ENCODE data around the gene SLC23A1.

The SLC23A1 gene

GRCh38 chr5:139407517-139407916, 24.4 kb upstream of the SLC23A1 start:
- no peak for DNase-seq (ENCODE audit: low spot score)

DNA sequence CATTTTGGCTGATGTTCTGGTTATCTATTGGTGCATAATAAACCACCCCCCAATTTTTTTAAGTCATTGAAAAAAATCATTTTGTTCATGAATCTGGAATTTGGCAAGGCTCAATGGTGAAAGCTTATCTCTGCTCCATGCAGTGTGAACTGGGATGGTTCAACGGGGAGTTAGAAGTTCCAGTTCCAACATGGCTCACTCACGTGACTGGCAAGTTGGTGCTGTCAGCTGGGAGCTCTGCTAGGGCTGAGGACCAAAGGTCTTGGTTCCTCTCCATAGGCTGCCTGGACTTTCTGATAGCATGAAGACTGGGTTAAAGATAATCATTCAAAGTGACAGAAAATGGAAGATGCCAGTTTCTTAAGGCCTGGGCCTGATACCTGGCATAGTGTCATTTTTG, 23.9 kb upstream of the SLC23A1 start:
- DNase-seq (ENCODE audit: low spot score) = no peak

DNA sequence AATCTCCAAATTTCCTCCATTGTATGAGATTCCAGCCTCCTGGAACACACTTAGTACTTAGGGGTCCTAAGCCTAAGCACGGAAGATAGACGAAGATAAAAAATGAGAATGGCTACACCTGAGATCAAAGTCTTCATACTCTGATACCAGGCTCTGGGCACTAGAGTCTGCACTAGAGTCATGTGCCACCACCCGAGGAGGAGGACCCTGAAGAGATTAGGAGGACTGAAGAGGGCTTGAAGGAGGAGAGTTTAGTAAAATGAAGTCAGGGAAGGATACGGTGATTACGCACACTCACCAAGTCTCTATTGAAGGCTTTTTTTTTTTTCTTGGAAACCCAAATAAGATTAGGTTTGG, 21.4 kb upstream of the SLC23A1 start:
- DNase-seq (ENCODE audit: low spot score) = no peak

GRCh38 chr5:139403787-139404483, 20.8 kb upstream of the SLC23A1 start, which contains the start of gene SPATA24:
TSS of gene SPATA24 (minus strand) at chr5:139404089. CDS start at chr5:139404060, 29 bp downstream.
- DNase-seq (ENCODE audit: low spot score) = peak; percentile 92

DNA sequence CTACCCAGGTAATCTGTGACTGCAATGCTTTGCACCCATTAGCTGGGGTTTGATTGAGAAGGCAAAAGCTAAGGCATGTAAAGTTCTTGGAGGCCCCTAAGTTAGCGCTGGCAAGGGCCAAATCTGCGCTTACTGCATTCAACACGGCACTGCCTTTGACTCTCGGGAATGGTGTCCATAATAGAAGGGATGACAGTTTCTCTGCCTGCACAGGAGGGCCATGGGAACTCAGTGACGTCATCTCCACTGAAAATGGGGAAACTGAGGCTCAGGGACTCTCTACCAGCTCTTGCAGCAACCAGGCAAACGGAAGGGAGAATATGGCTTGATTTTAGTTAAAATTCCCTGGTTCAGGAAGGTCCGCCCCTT, 20.3 kb upstream of the SLC23A1 start:
- no peak for DNase-seq (ENCODE audit: low spot score)

DNA sequence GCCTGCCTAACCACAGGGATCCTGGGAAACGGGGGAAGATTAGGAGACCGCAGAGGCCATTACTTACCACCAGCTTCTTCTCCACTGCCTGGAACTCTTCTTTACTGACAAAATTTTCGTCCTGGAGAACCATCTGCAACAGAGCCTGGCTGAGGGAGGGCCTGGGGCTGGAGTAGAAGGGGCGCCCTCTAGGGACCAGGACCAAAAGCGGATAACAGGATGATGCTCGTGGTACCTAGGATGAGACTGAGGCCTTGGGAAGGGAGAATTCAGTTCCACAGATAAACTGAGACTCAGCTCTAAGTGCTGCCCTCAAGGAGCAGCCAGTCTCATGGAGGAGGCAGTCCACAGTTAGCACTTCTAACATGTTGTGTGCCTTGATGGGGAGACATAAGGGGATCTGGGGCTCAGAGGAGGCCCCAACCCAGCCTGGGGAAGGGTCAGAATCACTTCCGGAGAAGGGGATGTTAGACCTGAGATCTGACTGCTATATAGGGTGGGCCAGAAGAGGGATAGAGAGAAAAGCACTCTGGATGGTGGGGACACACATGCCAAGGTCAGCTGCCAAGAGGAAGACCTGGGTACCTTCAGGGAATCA, 19.6 kb upstream of the SLC23A1 start:
- peak; percentile 49 for DNase-seq (ENCODE audit: low spot score)

- DNase-seq (ENCODE audit: low spot score) = no peak
Measured at GRCh38 chr5:139401546-139401945, 18.4 kb upstream of the SLC23A1 start.

- DNase-seq (ENCODE audit: low spot score) = no peak
Measured at GRCh38 chr5:139399501-139400121, 16.5 kb upstream of the SLC23A1 start.

GRCh38 chr5:139397921-139398320, 14.8 kb upstream of the SLC23A1 start:
- no peak for DNase-seq (ENCODE audit: low spot score)

- no peak for DNase-seq (ENCODE audit: low spot score)
Measured at GRCh38 chr5:139396691-139397090, 13.6 kb upstream of the SLC23A1 start.

DNA sequence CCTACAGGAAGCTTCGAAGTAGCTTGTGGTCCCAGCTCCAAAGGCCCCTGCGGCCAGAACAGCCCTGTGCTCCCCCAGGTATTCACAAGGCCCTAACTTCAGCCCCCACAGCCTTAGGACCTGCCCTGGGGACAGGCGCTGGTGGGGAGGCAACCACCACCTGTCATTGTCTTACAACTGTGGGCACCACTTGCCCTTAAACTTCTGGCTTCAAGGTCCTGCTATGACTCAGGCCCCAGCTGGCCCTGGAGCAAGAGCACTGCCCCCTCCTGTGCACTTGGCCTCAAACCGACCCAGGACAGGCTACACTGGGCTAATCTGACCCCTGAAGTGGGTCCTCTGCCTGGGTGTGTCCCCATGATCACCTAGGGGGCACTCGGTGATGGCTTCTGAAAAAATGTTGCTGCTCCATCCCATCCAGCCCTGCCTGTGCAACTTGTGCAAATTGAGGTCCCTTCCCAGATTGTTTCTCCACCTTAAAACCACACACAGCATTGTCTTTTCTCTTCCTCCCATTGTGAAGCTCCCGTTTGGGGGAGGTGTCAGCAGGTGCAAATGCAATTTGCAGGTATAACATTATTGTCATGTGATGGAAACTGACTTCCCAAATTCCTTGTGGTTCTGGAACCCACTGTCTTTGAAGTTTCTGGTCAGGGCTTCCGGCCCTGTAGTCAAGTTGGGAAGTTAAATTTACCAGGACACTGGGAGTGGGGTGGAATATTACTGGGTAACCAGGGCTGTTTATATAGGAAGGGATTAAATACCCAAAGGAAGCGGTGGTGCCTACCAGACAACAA, 12.9 kb upstream of the SLC23A1 start:
- DNase-seq (ENCODE audit: low spot score) = no peak

GRCh38 chr5:139394654-139395566, 11.8 kb upstream of the SLC23A1 start, which contains the start of gene PROB1:
TSS of gene PROB1 (minus strand) at chr5:139395104. CDS start at chr5:139395081, 23 bp downstream.
- DNase-seq (ENCODE audit: low spot score) = no peak

DNA sequence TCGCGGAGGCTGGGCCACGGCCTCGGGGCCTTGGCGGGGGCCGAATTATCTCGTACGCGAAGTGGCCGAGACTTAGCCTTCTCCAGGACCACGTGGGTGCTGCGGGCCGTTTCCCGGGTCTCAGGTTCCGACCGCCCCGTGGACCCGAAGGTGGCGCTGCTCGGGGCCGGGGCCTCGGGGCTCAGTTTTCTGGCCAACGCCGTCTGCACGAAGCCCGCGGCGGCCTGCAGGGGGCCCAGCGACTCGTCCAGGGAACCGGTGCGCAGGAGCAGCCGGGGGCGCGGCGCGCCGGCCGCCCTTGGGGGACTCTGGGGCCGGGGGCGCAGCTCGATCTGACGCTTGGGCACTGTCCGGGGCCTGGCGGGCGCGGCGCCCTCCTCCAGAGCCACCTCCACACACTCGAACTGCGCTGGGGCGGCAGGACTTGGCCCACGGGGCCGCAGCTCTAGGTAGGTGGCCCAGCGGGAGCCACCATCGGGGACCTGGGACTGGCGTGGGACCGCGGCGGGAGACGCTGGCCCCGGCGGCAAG, 11.1 kb upstream of the SLC23A1 start:
- no peak for DNase-seq (ENCODE audit: low spot score)

GRCh38 chr5:139393497-139394122, 10.5 kb upstream of the SLC23A1 start:
- DNase-seq (ENCODE audit: low spot score) = no peak

DNA sequence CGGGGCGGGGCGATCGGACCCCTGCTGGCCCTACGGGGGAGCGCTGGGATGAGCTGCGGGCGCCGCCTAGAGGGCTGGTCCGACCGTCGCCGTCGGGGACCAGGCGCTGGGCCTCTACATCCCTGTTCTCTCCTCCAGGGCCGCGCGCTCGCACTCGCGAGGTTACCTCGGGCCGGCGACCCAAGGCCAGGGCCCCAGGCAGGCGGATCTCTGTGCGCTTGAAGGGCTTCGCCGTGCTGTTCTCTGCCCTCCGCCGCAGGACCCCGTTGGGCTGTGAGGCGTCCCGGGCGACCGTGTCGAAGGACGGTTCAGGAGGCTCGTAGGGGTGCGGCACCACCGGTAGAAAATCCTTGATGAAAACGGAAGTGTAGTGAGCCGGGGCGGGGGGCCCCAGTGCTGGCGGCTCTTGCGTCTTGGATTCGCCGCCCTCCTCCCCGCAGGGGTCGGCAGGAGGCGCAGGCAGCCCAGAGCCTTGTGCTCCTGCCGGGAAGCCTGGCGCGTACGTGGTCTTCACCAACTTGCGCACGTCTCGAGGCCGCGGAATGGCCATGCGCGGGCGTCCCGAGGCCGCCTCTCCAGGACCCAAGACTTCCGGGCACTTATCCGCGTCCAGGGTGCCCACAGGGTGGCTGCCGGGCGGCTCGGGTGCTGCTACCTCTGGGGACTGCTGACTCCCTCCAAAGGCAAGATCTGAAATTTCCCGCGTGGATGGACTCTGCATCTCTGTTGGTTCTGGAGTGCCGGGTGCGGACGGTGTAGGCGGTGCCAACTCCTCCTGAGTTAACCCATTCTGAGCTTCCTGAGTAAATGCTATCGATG, 9.8 kb upstream of the SLC23A1 start:
- DNase-seq (ENCODE audit: low spot score) = peak; percentile 28

- no peak for DNase-seq (ENCODE audit: low spot score)
Measured at GRCh38 chr5:139392324-139392677, 9.2 kb upstream of the SLC23A1 start.

- DNase-seq (ENCODE audit: low spot score) = no peak
Measured at GRCh38 chr5:139391570-139392323, 8.7 kb upstream of the SLC23A1 start.

DNA sequence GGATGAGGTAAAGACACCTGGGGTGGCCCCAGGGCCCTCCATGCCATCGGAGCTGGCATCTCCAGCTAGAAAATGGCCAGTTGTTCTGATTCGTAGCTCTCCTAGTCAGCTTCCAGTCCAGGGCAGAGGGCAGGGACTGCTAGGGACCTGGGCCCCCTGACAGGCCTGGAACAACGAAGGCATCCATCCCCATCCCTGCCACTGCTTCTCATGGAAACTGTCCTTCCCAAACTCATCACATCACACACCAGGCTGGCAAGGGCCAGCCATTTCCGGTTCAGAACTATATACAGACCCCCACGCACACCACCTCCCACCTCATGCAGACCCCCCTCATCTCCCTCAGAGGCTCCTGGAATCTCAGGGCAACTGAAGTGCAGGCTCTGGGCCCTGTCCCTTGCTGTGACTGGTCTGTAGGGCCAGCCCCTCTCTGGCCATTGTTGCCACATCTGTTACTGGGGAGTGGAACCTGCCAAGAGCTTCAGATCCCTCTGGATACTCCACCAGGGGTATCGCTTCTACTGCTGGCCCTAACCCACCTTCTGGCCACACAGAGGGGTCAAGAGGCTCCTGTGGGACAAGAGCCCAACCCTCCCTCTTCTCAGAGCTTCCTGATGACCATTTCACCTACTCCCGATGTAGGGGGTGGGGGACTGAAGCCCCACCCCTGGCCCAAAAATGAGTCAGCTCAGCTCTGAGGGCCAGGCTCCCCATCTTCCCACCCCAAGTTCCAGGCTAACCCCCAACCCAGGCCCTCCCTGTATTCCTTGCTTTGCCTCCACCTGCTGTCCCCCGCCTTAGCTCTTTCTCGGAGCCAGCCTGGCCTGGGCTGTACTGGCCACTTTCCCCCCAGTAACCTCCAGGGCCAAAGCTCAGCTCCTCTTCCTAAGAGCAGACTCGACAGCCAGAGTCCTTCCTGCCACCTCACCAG, 7.8 kb upstream of the SLC23A1 start:
- DNase-seq (ENCODE audit: low spot score) = no peak
